ENCODE data around the gene FAF1. TPM values are rescaled to one million over a fixed set of nuclear protein-coding genes. Genes with fewer than 3 reads are reported as not detected.

Gene FAF1
- polyA plus RNA-seq, 1 of the 3 experiments (the other 2 are of a cell fraction) = 8.7 TPM

GRCh38 chr1:50860702-50861101 lies 99.4 kb downstream of the FAF1 start (continued):
- no peak for TF ChIP-seq REST (IDR thresholded peaks at IDR 0.05; ENCODE audit: low read depth, low read length)

- no peak overlapping the region for H2AFZ ChIP-seq (ENCODE audit: low read depth)
- H4K20me1 ChIP-seq (ENCODE audit: insufficient read depth) = no peaks in the 10 kb centered on the region
- no peak for DNase-seq
- no peak overlapping the region for H3K4me2 ChIP-seq
- peaks cover 62% of the 10 kb centered on the region for H3K79me2 ChIP-seq (ENCODE audit: insufficient read depth)
- CTCF ChIA-PET = interaction anchor here (0.7 to 1.5 kb wide), 2 partner anchors 13 to 202 kb away, joined by 3 to 4 read pairs; no protein-coding TSS in a partner anchor
- no peaks in the 10 kb centered on the region for H3K4me1 ChIP-seq (ENCODE audit: control insufficient read depth in 1 of 2, insufficient read depth in 2 of 2, low read depth in 1 of 2, low read length in 1 of 2)
- peaks cover 11% of the 10 kb centered on the region; the same call in 1 of the 2 replicates for H3K9me3 ChIP-seq
- H3K9me2 ChIP-seq = no peaks in the 10 kb centered on the region
- H3K4me3 ChIP-seq (ENCODE audit: low read depth in 2 of 2, low read length in 1 of 2) = no peak overlapping the region
- POLR2A ChIA-PET = no interaction called here
- 92% methylated on average over 2 of the region's 2 CpGs for WGBS (ENCODE audit: low lambda C conversion rate)
- peaks cover 0 to 9% of the 10 kb centered on the region in 2 experiments for H3K36me3 ChIP-seq (replicated peaks in 1 of 2; ENCODE audit: control insufficient read depth in 1 of 2, insufficient read depth in 2 of 2, low read length in 1 of 2)
- no peak overlapping the region for H3K27ac ChIP-seq (ENCODE audit: low read depth in 2 of 2, low read length in 1 of 2)
- H3K27me3 ChIP-seq (ENCODE audit: insufficient read depth) = no peaks in the 10 kb centered on the region
- H3K9ac ChIP-seq = no peak overlapping the region
- no peaks in the 10 kb centered on the region for H3F3A ChIP-seq (replicated peaks; ENCODE audit: insufficient read depth)
- no peak for TF ChIP-seq TCF12 (IDR thresholded peaks at IDR 0.05)
- TF ChIP-seq FOSL2 (IDR thresholded peaks at IDR 0.05; ENCODE audit: borderline replicate concordance, low read depth) = no peak
- no peak for TF ChIP-seq SMC3 (IDR thresholded peaks at IDR 0.05; ENCODE audit: low read depth, low read length)
These were observed 99.8 kb downstream of the FAF1 start for GRCh38 chr1:50860256-50860655.

GRCh38 chr1:50859657-50860056 lies 100.4 kb downstream of the FAF1 start:
- no peaks in the 10 kb centered on the region for H3K27me3 ChIP-seq (ENCODE audit: insufficient read depth)
- no peaks in the 10 kb centered on the region for H3K4me1 ChIP-seq (ENCODE audit: control insufficient read depth in 1 of 2, insufficient read depth in 2 of 2, low read depth in 1 of 2, low read length in 1 of 2)
- H3K79me2 ChIP-seq (ENCODE audit: insufficient read depth) = peaks cover 57% of the 10 kb centered on the region
- no peak overlapping the region for H3K9ac ChIP-seq
- DNase-seq = no peak
- no peaks in the 10 kb centered on the region for H4K20me1 ChIP-seq (ENCODE audit: insufficient read depth)
- CTCF ChIA-PET = interaction anchor here (0.7 to 1.5 kb wide), 2 partner anchors 14 to 202 kb away, joined by 3 to 4 read pairs; no protein-coding TSS in a partner anchor
- H3K9me2 ChIP-seq = no peaks in the 10 kb centered on the region
- POLR2A ChIA-PET = no interaction called here
- H3K36me3 ChIP-seq (replicated peaks in 1 of 2; ENCODE audit: control insufficient read depth in 1 of 2, insufficient read depth in 2 of 2, low read length in 1 of 2) = peaks cover 0 to 9% of the 10 kb centered on the region in 2 experiments
- 97% methylated on average over 1 of the region's 1 CpG for WGBS (ENCODE audit: low lambda C conversion rate)
- H3K27ac ChIP-seq (ENCODE audit: low read depth in 2 of 2, low read length in 1 of 2) = no peak overlapping the region
- peaks cover 11% of the 10 kb centered on the region; the same call in 1 of the 2 replicates for H3K9me3 ChIP-seq
- H3K4me2 ChIP-seq = no peak overlapping the region
- H3F3A ChIP-seq (replicated peaks; ENCODE audit: insufficient read depth) = no peaks in the 10 kb centered on the region
- H2AFZ ChIP-seq (ENCODE audit: low read depth) = no peak overlapping the region
- H3K4me3 ChIP-seq (ENCODE audit: low read depth in 2 of 2, low read length in 1 of 2) = no peak overlapping the region
- TF ChIP-seq EZH2phosphoT487 (IDR thresholded peaks at IDR 0.05; ENCODE audit: borderline replicate concordance, low read depth) (no peak), JUND (IDR thresholded peaks at IDR 0.05) (no peak), ELF1 (IDR thresholded peaks at IDR 0.05) (no peak), RFX5 (IDR thresholded peaks at IDR 0.05; ENCODE audit: low read length) (no peak), RXRA (IDR thresholded peaks at IDR 0.05; ENCODE audit: borderline replicate concordance, low read depth) (no peak), REST (IDR thresholded peaks at IDR 0.05; ENCODE audit: low read depth, low read length) (no peak), TEAD4 (IDR thresholded peaks at IDR 0.05; ENCODE audit: borderline replicate concordance, insufficient read depth) (no peak), ZBTB33 (IDR thresholded peaks at IDR 0.05; ENCODE audit: borderline replicate concordance, low read depth) (no peak), CTCF (IDR thresholded peaks at IDR 0.05) (no peak), YY1 (IDR thresholded peaks at IDR 0.05; ENCODE audit: low read depth) (no peak)
